Measurements from ENCODE around the gene FAF1.

GRCh38 chr1:50447961-50448360 lies 512.1 kb downstream of the FAF1 start:
- TF ChIP-seq, protein P1, sequence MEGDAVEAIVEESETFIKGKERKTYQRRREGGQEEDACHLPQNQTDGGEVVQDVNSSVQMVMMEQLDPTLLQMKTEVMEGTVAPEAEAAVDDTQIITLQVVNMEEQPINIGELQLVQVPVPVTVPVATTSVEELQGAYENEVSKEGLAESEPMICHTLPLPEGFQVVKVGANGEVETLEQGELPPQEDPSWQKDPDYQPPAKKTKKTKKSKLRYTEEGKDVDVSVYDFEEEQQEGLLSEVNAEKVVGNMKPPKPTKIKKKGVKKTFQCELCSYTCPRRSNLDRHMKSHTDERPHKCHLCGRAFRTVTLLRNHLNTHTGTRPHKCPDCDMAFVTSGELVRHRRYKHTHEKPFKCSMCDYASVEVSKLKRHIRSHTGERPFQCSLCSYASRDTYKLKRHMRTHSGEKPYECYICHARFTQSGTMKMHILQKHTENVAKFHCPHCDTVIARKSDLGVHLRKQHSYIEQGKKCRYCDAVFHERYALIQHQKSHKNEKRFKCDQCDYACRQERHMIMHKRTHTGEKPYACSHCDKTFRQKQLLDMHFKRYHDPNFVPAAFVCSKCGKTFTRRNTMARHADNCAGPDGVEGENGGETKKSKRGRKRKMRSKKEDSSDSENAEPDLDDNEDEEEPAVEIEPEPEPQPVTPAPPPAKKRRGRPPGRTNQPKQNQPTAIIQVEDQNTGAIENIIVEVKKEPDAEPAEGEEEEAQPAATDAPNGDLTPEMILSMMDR (IDR thresholded peaks at IDR 0.05), result no peak
- TF ChIP-seq POLR2AphosphoS5 (IDR thresholded peaks at IDR 0.05), result no peak
